Astrocyte of the spinal cord (primary cell): ENCODE measurements around the gene STARD8.

ENCODE experiments used
- DNase-seq: peaks from one replicate; pipeline ENCODE4 v3.0.0; 2011; ENCODE audit warnings: low read depth, low spot score
- H3K4me3 ChIP-seq: 2 replicates; pipeline ENCODE4 v1.5.1; 2011; ENCODE audit warnings: low read depth, mild to moderate bottlenecking, low read length, moderate library complexity
- CTCF ChIP-seq: IDR thresholded peaks from 2 replicates; pipeline ENCODE4 v1.5.1; 2012; ENCODE audit warnings: low read depth, mild to moderate bottlenecking, low read length, inconsistent platforms
- in situ Hi-C: cut with HindIII; loops from 2 replicates; pipeline ENCODE4 v1.10.0; 2017; ENCODE audit warnings: low sequenced_read_pairs

Gene STARD8

DNA sequence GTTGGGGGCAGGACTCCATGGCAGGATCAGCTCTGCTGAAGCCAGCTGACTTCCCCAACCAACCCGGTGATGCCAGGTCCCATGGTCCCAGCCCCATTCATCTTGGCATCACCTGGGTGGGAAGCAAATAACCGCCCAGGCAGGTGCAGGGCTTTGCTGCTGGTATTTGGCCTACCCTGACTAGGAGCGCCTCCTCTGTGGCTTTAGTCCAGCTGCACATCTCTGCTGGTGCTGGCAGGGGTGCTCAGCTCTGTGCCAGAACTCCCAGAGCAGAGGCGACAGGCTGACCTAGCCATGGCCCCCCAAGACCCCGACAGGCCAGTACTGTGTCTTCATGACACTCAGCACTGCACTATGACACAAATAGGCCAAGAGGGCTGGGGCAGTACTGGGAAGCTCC is 64.4 kb downstream of the STARD8 start:
- in situ Hi-C loops: no loop called here
- no peak for TF ChIP-seq CTCF
- no peak for DNase-seq

GRCh38 chrX:68714856-68715255 is 67.4 kb downstream of the STARD8 start:
- in situ Hi-C loops: no loop called here
- TF ChIP-seq CTCF: no peak
- no peak for DNase-seq
- no peak overlapping the region for H3K4me3 ChIP-seq

More for the DNA sequence above, 64.4 kb downstream of the STARD8 start:
- no peak overlapping the region for H3K4me3 ChIP-seq

DNA sequence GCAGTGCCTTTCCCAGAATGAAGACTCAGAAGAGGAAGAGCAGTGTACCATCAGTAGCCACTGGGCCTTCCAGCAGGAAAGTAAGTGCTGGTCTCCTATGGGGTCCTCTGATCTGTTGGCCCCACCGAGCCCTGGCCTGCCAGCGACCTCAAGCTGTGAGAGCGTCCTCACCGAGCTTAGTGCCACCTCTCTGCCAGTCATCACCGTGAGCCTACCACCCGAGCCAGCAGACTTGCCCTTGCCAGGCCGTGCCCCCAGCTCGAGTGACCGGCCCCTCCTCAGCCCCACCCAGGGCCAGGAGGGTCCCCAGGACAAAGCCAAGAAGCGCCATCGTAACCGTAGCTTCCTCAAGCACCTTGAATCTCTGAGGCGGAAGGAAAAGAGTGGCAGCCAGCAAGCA is 69.7 kb downstream of the STARD8 start:
- no peak overlapping the region for H3K4me3 ChIP-seq
- DNase-seq: no peak
- TF ChIP-seq CTCF: no peak
- in situ Hi-C loops: no loop called here

DNA sequence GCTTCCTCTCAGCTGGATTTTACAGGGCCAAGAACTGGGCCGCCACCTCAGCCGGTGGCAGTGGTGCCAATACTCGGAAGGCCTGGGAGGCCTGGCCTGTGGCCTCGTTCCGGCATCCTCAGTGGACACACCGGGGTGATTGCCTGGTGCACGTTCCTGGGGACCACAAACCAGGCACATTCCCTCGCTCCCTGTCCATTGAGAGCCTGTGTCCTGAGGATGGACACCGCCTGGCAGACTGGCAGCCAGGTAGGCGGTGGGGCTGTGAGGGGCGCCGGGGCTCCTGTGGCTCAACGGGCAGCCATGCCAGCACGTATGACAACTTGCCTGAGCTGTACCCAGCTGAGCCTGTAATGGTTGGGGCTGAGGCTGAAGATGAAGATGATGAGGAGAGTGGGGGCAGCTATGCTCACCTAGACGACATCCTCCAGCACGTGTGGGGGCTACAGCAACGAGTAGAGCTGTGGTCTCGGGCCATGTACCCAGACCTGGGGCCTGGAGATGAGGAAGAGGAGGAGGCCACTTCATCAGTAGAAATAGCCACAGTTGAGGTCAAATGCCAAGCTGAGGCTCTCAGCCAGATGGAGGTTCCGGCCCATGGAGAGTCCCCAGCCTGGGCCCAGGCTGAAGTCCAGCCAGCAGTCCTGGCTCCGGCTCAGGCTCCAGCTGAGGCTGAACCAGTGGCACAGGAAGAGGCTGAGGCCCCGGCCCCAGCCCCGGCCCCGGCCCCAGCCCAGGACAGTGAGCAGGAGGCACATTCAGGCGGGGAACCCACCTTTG is 70.4 kb downstream of the STARD8 start:
- TF ChIP-seq CTCF: no peak
- DNase-seq: no peak
- in situ Hi-C loops: no loop called here
- no peak overlapping the region for H3K4me3 ChIP-seq

GRCh38 chrX:68718443-68718820 is 71.0 kb downstream of the STARD8 start:
- no peak for DNase-seq

GRCh38 chrX:68719181-68719903 is 71.9 kb downstream of the STARD8 start:
- DNase-seq: no peak
- TF ChIP-seq CTCF: no peak
- no peak overlapping the region for H3K4me3 ChIP-seq
- in situ Hi-C loops: no loop called here

More at GRCh38 chrX:68718443-68718820, 71.0 kb downstream of the STARD8 start:
- no peak for TF ChIP-seq CTCF
- in situ Hi-C loops: no loop called here
- H3K4me3 ChIP-seq: no peak overlapping the region
